SH-SY5Y (cell line): ENCODE measurements around the gene EFEMP2.

Source experiments
- GATA2 ChIP-seq: IDR thresholded peaks from 2 replicates; pipeline ENCODE4 v1.6.1; 2011; ENCODE audit warnings: mild to moderate bottlenecking, low read depth, low read length
- GATA3 ChIP-seq: IDR thresholded peaks from 2 replicates; pipeline ENCODE4 v1.6.1; 2011; ENCODE audit warnings: low read depth, mild to moderate bottlenecking, low read length, moderate library complexity

- TF ChIP-seq GATA2 (no peak), GATA3 (no peak)
These were observed 19.9 kb downstream of the EFEMP2 start for GRCh38 chr11:65852508-65853245.
